Thoracic aorta (tissue), 2 donors: Measurements from ENCODE around the gene WAC. TPM values are rescaled to one million over a fixed set of nuclear protein-coding genes. Genes with fewer than 3 reads are reported as not detected.
"Not testable (repeated sequence)": the region's sequence is repeated elsewhere in the genome, so short reads cannot be mapped to it uniquely, and the experiment has no call there.

Source experiments
- ATAC-seq: fragments of 150-250 bp; one replicate; pipeline ENCODE4 v1.8.0; 2017; ENCODE audit warnings: low read depth; ENCODE audit not compliant: insufficient number of reproducible peaks, low FRiP score
- DNase-seq: peaks from one replicate; pipeline ENCODE4 v3.0.0-alpha.2; 2020; ENCODE audit warnings: low spot score
- H3K27ac ChIP-seq, 2 donors: fragments of 200-600 bp; sonication (generic); 1 replicate in 1 of 2; 2 replicates in 1 of 2; pipeline ENCODE4 v1.5.1; 2016; ENCODE audit warnings: mild to moderate bottlenecking in 2 of 2, moderate library complexity in 2 of 2
- H3K27me3 ChIP-seq: fragments of 200-600 bp; sonication (generic); replicated peaks from 2 replicates; pipeline ENCODE4 v1.6.0; 2016; ENCODE audit warnings: mild to moderate bottlenecking; ENCODE audit not compliant: insufficient read depth
- H3K36me3 ChIP-seq: fragments of 200-600 bp; sonication (generic); one replicate; pipeline ENCODE4 v1.5.1; 2016
- H3K4me1 ChIP-seq, 2 donors: fragments of 200-600 bp; sonication (generic); 1 replicate in 1 of 2; 2 replicates in 1 of 2; pipeline versions ENCODE4 v1.5.1 to v1.6.0; 2016; ENCODE audit warnings: low read depth in 2 of 2, mild to moderate bottlenecking in 1 of 2; ENCODE audit not compliant: control insufficient read depth in 1 of 2
- H3K4me3 ChIP-seq: fragments of 200-600 bp; sonication (generic); 2 replicates; pipeline ENCODE4 v1.5.1; 2016; ENCODE audit warnings: mild to moderate bottlenecking
- H3K9me3 ChIP-seq: fragments of 200-600 bp; sonication (generic); 2 replicates; pipeline ENCODE4 v1.5.1; 2016
- total RNA-seq, 2 donors: library from RNA; depleted of rRNA; stranded (reverse); fragments of >200 nt; gene quantifications; one replicate each; pipeline versions ENCODE4 v1.1.0 to v1.2.3, GENCODE V29; 2016
- TF ChIP-seq, protein P1 (sequence below): fragments of 200-600 bp; sonication (generic); IDR thresholded peaks from one replicate; pipeline ENCODE4 v1.5.1; 2019; ENCODE audit warnings: antibody characterized with exemption

WAC gene
- total RNA-seq, 2 donors from 2014 or later: 102 to 142 TPM

GRCh38 chr10:28595613-28596012, 62.7 kb downstream of the WAC start:
- TF ChIP-seq, protein P1, sequence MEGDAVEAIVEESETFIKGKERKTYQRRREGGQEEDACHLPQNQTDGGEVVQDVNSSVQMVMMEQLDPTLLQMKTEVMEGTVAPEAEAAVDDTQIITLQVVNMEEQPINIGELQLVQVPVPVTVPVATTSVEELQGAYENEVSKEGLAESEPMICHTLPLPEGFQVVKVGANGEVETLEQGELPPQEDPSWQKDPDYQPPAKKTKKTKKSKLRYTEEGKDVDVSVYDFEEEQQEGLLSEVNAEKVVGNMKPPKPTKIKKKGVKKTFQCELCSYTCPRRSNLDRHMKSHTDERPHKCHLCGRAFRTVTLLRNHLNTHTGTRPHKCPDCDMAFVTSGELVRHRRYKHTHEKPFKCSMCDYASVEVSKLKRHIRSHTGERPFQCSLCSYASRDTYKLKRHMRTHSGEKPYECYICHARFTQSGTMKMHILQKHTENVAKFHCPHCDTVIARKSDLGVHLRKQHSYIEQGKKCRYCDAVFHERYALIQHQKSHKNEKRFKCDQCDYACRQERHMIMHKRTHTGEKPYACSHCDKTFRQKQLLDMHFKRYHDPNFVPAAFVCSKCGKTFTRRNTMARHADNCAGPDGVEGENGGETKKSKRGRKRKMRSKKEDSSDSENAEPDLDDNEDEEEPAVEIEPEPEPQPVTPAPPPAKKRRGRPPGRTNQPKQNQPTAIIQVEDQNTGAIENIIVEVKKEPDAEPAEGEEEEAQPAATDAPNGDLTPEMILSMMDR: no peak
- Histone ChIP-seq H3K27ac (no peak overlapping the region), H3K9me3 (no peaks in the 10 kb centered on the region), H3K27me3 (no peaks in the 10 kb centered on the region), H3K4me1 (peaks cover 14 to 24% of the 10 kb centered on the region in 2 donors), H3K4me3 (no peak overlapping the region), H3K36me3 (peaks cover 13% of the 10 kb centered on the region)
- ATAC-seq (no peak), DNase-seq (no peak)

DNA sequence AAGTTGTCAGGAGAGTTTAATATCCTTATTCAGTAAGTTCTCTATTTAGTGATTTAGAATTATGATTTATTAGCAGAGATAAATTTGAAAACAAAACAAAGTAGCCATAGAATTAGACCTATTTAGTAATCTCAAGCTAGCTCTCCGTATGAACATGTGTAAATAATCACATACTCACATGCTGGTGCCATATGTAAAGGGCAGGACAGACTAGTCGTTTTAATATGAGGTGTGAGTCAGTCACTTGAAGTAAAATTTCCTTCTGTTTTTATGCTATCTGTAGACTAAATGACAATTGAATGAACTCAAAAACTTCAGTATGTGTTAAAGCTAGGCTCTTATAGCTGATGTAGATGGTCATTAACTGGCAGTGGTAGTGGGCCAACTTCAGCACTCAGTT, 67.1 kb downstream of the WAC start:
- no peak for ATAC-seq
- TF ChIP-seq, protein P1: no peak

DNA sequence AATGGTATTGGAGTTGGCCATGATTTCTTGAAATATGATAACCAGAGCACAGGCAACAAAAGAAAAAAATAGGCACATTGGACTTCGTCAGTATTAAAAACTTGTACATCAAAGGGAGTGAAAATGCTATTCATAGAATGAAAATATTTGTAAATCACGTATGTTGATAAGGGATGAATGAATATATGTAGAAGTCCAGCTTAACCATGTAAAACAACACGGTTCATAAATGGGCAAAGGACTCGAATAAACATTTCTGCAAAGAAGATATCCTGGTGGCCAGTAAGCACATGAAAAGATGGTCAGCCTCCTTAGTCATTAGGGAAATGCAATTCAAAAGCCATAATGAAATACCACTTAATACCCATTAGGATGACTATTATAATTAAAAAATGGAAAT, 68.1 kb downstream of the WAC start:
- ATAC-seq: no peak
- TF ChIP-seq, protein P1: no peak

More for the DNA sequence above, 67.1 kb downstream of the WAC start:
- H3K27ac ChIP-seq: no peak overlapping the region
- H3K4me3 ChIP-seq: no peak overlapping the region
- no peaks in the 10 kb centered on the region for H3K9me3 ChIP-seq
- H3K4me1 ChIP-seq: peaks cover 8 to 22% of the 10 kb centered on the region in 2 donors
- no peak for DNase-seq
- peaks cover 4% of the 10 kb centered on the region for H3K36me3 ChIP-seq
- no peaks in the 10 kb centered on the region for H3K27me3 ChIP-seq

DNA sequence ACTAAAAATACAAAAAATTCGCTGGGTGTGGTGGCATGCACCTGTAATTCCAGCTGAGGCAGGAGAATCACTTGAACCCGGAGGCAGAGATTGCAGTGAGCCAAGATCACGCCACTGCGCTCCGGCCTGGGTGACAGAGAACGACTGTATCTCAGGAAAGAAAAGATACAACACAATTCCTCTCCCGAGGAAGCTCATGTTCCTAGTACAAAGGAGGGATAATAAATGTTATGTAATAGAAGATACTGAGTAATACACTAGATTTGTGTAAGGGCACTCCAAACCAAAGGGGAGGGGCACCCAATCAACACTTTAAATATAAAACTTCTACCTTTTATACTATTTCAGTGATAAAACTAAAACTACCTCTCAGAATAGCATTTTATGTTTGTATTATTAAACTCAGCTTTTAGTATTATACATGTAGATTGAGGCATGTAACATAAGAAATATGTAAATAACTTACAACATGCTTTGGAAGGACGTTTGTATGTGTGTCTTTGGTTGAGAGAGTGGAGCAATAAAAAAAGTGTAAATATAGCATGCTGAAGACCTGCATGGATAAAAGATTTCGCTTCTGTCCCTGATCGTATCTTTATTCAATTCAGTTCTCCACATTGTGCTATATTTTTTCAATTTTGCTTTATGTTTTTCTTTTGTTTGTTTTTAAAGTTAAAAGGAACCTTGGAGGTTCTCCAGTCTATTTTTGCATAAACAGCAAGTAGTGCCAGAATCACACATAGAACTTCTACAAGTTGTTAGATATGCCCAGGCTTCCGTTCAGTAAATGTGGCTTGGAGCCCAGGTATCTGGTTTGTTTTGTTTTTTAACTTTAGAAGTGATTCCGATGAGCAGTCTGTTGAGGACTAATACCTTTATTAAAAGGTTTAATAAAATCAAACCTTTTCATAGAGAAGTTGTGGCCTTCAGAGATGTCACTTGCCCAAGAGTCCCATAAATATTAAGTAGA, 71.9 kb downstream of the WAC start:
- TF ChIP-seq, protein P1: no peak
- H3K27me3 ChIP-seq: no peaks in the 10 kb centered on the region
- no peaks in the 10 kb centered on the region for H3K9me3 ChIP-seq
- no peak overlapping the region for H3K4me3 ChIP-seq
- peaks cover 5 to 18% of the 10 kb centered on the region in 2 donors for H3K4me1 ChIP-seq
- DNase-seq: no peak
- ATAC-seq: no peak
- no peaks in the 10 kb centered on the region for H3K36me3 ChIP-seq
- no peak overlapping the region for H3K27ac ChIP-seq

More for the DNA sequence above, 68.1 kb downstream of the WAC start:
- no peak for DNase-seq
- H3K27me3 ChIP-seq: no peaks in the 10 kb centered on the region
- no peak overlapping the region for H3K4me3 ChIP-seq
- no peaks in the 10 kb centered on the region for H3K9me3 ChIP-seq
- H3K27ac ChIP-seq: no peak overlapping the region
- peaks cover 6 to 18% of the 10 kb centered on the region in 2 donors for H3K4me1 ChIP-seq
- H3K36me3 ChIP-seq: peaks cover under 1% of the 10 kb centered on the region

DNA sequence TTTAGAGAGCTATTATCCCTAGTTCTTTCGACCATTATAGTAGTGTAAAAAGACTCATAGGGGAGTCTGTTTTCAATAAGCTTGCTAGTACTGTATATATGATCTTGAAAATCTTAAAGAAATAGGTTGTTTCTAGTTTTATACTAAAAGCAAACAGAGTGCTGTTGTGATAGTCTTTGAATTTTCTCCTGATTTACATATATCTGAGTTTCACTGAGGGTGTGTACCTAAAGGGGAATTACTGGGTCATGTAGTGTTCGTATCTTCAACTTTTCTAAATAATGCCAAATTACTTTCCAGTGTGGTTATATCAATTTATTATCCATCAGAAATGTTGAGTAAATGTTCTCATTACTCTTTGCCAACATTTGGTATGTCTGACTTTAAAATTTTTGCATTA, 73.7 kb downstream of the WAC start:
- no peak for ATAC-seq
- peaks cover 5 to 18% of the 10 kb centered on the region in 2 donors for H3K4me1 ChIP-seq
- peaks cover 7% of the 10 kb centered on the region for H3K36me3 ChIP-seq
- H3K9me3 ChIP-seq: no peaks in the 10 kb centered on the region
- no peak overlapping the region for H3K4me3 ChIP-seq
- no peak overlapping the region for H3K27ac ChIP-seq
- no peak for DNase-seq
- TF ChIP-seq, protein P1: no peak
- H3K27me3 ChIP-seq: no peaks in the 10 kb centered on the region

DNA sequence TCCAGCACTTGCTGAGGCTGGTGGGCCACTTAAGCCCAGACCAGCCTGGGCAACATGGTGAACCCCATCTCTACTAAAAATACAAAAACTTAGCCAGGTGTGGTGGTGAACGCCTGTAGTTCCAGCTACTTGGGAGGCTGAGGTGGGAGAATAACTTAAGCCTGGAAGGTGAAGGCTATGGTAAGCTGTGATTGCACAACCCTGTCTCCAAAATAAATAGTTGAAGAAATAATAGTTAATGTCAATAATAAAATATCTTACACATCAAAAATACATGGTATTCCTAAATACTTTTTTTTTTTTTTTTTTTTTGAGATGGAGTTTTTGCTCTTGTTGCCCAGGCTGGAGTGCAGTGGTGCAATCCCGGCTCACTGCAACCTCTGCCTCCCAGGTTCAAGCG, 76.7 kb downstream of the WAC start:
- not testable (repeated sequence) for DNase-seq, H3K9me3 ChIP-seq, H3K4me3 ChIP-seq, H3K27ac ChIP-seq, ATAC-seq, H3K27me3 ChIP-seq
- H3K4me1 ChIP-seq: peaks cover 5 to 22% of the 10 kb centered on the region in 2 donors
- peaks cover 17% of the 10 kb centered on the region for H3K36me3 ChIP-seq
